ENCODE measurements around the gene PRPF18.

Gene PRPF18

DNA sequence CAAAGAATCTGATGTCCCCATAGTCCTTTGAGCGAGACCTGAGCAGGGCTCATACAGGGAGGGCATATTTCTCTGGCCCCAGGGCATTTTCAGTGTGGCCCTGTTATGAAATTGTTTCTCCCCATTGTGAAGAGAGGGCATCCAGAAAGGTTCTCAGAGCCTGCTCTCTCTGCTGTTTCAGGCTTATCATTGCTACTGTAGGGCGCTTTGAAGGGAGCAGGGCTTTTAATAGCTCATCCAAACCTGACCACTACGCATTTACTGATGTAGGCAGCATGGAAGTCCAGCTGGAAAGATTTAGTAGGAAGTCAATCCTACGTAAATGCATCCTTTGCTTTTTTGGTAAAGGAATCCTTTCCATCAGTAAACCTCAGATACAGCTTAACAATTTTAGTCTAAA lies 68.1 kb downstream of the PRPF18 start:
- H3K4me1 ChIP-seq (ENCODE audit: control insufficient read depth, insufficient read depth, low read length, unreplicated experiment), result no peaks in the 10 kb centered on the region
- H3K27me3 ChIP-seq (ENCODE audit: insufficient read depth, low read length), result no peaks in the 10 kb centered on the region
- no peak overlapping the region for H3K27ac ChIP-seq (ENCODE audit: low read depth, low read length)
- no peaks in the 10 kb centered on the region for H3K79me2 ChIP-seq (ENCODE audit: control insufficient read depth, insufficient read depth, low read length, unreplicated experiment)
- H3K36me3 ChIP-seq (ENCODE audit: insufficient read depth, low read length), result peaks cover 11% of the 10 kb centered on the region
- H3K4me3 ChIP-seq (ENCODE audit: low read depth, low read length), result no peak overlapping the region
- H2AFZ ChIP-seq (ENCODE audit: low read length, unreplicated experiment), result no peak overlapping the region

DNA sequence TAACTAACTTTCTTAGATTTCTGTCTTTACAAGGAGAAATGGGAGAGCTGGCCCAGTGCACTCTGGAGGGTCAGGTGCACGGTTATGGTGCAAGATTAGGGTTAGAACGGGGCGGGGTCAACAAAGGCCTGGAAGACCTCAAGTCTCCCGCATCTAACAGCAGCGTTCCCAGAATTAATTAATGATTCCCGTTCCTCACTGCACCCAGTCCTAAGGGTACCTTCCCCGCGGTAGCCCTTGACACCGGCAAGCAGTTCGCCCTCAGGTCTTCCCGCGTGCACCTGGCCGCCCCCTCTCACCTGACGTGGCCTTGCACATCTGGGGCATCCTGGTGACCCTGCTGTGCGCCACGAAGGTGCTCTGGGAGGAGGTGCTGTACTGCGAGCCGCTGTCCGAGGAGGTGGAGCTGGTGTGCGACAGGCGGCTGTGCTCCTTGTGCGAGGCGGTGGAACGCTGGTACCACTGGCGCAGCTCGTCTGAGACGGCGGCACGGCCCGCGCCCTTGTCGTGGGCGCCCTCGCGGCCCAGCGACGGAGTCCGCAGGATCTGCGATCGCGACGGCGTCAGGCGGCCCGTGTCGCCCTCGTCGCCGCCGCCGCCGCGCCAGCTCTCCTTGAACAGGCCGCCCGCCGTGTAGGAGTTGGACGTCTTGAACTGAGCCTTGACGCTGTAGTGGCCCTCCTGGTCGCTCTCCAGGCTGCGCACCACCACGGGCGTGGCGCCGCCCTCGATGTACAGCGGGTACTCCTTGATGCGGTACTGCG lies 69.8 kb downstream of the PRPF18 start:
- peaks cover 10% of the 10 kb centered on the region for H3K4me1 ChIP-seq (ENCODE audit: control insufficient read depth, insufficient read depth, low read length, unreplicated experiment)
- peaks cover 9% of the 10 kb centered on the region for H3K36me3 ChIP-seq (ENCODE audit: insufficient read depth, low read length)
- H3K79me2 ChIP-seq (ENCODE audit: control insufficient read depth, insufficient read depth, low read length, unreplicated experiment), result no peaks in the 10 kb centered on the region
- H3K4me3 ChIP-seq (ENCODE audit: low read depth, low read length), result no peak overlapping the region
- no peaks in the 10 kb centered on the region for H3K27me3 ChIP-seq (ENCODE audit: insufficient read depth, low read length)
- no peak overlapping the region for H3K27ac ChIP-seq (ENCODE audit: low read depth, low read length)
- no peak overlapping the region for H2AFZ ChIP-seq (ENCODE audit: low read length, unreplicated experiment)

DNA sequence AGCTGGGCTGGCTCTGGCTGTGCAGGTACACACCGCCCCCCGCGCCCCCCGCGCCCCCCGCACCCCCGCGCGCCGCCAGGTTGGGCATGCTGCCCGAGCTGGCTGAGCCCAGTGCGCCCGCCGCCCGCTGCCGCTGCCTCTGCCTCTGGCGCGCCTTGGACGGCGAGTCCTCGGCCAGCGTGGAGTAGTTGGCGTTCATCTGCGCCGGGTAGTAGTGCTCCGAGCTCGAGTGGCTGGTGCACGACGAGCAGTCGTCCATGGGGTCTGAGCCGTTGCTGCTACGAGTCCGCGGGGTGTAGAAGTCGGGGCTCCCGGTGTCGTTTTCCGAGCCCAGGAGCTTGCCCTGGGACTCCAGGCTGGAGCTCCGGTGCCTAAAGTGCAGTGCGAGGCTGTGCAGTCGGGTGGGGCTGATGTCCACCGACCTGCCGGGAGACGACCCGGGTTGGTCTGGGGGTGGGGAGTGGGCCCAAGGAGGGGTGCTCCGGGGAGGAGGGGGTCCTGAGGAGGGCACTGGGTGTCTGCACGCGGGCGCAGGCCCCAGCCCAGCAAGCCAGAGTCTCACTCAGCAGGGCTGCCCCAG lies 70.4 kb downstream of the PRPF18 start:
- H3K79me2 ChIP-seq (ENCODE audit: control insufficient read depth, insufficient read depth, low read length, unreplicated experiment), result no peaks in the 10 kb centered on the region
- H3K27me3 ChIP-seq (ENCODE audit: insufficient read depth, low read length), result no peaks in the 10 kb centered on the region
- no peak overlapping the region for H3K4me3 ChIP-seq (ENCODE audit: low read depth, low read length)
- no peak overlapping the region for H3K27ac ChIP-seq (ENCODE audit: low read depth, low read length)
- H2AFZ ChIP-seq (ENCODE audit: low read length, unreplicated experiment), result no peak overlapping the region
- peaks cover 10% of the 10 kb centered on the region for H3K4me1 ChIP-seq (ENCODE audit: control insufficient read depth, insufficient read depth, low read length, unreplicated experiment)
- H3K36me3 ChIP-seq (ENCODE audit: insufficient read depth, low read length), result peaks cover 6% of the 10 kb centered on the region

DNA sequence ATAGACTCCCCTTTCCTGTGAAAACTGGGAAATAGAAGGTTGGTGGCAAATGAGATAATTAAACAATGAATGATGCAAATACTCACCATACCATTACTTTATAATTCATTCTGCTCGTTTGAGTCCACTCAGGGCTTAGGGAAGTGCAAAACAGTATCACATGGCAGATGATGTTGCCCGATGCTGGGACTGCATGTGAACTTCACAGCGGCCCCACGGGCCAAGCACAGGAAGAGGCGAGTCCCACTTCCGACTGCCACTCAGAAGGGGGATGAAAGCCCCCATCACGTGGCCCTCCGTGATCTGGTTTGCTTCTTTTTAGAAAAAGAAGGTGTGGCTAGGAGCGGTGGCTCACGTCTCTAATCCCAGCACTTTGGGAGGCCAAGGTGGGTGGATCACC lies 71.5 kb downstream of the PRPF18 start:
- Histone ChIP-seq H3K4me1 (ENCODE audit: control insufficient read depth, insufficient read depth, low read length, unreplicated experiment) (peaks cover 10% of the 10 kb centered on the region), H2AFZ (ENCODE audit: low read length, unreplicated experiment) (no peak overlapping the region), H3K36me3 (ENCODE audit: insufficient read depth, low read length) (peaks cover 6% of the 10 kb centered on the region), H3K4me3 (ENCODE audit: low read depth, low read length) (no peak overlapping the region), H3K27me3 (ENCODE audit: insufficient read depth, low read length) (no peaks in the 10 kb centered on the region), H3K27ac (ENCODE audit: low read depth, low read length) (no peak overlapping the region), H3K79me2 (ENCODE audit: control insufficient read depth, insufficient read depth, low read length, unreplicated experiment) (no peaks in the 10 kb centered on the region)

DNA sequence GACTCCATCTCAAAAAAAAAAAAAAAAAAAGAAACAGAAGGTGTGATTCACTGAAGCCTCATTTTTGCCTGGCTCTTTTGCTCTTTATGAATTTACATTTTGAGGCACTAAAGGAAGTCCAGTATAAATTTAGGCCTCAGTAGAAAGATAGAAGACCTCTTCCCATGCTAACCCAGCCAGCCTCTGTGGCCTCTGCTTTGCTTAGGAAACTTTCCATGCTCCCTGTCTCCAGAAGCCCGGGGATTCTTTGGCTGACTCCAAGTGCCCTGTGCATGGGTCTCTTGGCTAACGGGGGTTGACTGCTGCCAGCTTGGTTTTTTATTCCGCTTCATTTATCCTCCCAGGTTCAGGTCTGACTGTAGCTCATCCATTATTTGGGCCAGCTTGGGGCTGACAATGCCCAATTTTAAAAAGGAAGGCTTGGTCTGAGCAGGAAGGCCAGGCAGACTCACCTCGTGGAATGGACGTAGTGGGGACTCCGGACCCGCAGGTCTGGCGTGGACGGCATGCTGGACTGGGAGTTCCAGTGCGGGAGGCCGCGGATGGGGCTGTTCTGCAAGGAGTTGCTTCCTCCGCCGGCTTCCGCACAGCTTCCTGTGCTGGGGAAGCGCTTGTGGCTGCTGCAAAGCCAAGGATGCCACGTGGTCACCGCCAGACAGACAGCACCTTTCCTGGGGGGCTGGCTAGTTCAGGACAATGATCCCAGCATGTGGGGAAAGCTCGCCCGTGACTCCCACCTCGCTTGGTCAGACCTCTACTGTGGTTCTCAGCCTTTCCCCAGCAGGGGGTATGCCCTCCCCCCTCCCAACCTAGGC lies 72.3 kb downstream of the PRPF18 start:
- no peak overlapping the region for H2AFZ ChIP-seq (ENCODE audit: low read length, unreplicated experiment)
- H3K27ac ChIP-seq (ENCODE audit: low read depth, low read length), result no peak overlapping the region
- no peaks in the 10 kb centered on the region for H3K79me2 ChIP-seq (ENCODE audit: control insufficient read depth, insufficient read depth, low read length, unreplicated experiment)
- H3K36me3 ChIP-seq (ENCODE audit: insufficient read depth, low read length), result peaks cover 6% of the 10 kb centered on the region
- H3K4me1 ChIP-seq (ENCODE audit: control insufficient read depth, insufficient read depth, low read length, unreplicated experiment), result peaks cover 10% of the 10 kb centered on the region
- H3K4me3 ChIP-seq (ENCODE audit: low read depth, low read length), result no peak overlapping the region
- H3K27me3 ChIP-seq (ENCODE audit: insufficient read depth, low read length), result no peaks in the 10 kb centered on the region

DNA sequence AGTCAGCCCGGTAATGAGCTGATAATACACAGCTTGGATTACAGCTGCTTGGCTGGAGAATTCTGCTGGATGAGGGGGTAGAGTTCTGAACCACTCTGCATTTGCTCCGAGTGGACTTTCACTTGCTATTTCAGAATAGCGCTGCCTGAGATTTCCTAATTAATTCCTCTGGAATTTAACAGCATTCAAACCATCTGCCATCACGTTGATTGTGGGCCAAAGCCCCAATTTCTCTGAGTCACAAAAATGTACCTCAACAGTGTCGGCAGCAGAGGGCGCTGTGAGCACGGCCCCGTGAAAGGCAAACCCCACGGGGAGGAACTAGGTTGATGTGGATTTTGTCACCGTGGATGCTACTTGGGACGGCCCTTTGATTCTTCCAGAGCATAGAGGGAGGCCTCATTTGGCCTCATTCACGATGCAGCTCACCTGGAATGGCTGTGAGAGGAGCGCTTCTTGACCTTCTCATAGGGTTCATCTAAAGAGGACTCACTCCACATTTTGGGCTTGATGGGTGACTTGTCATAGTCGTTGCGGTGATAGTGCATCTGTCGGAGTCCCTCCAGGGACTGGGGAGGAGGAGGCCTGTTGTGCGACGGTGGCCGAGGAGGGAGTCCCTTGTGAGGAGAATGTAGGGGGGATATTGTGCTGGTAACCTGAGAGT lies 73.3 kb downstream of the PRPF18 start:
- Histone ChIP-seq H2AFZ (ENCODE audit: low read length, unreplicated experiment) (no peak overlapping the region), H3K36me3 (ENCODE audit: insufficient read depth, low read length) (peaks cover 6% of the 10 kb centered on the region), H3K27ac (ENCODE audit: low read depth, low read length) (no peak overlapping the region), H3K79me2 (ENCODE audit: control insufficient read depth, insufficient read depth, low read length, unreplicated experiment) (no peaks in the 10 kb centered on the region), H3K4me1 (ENCODE audit: control insufficient read depth, insufficient read depth, low read length, unreplicated experiment) (peaks cover 10% of the 10 kb centered on the region), H3K4me3 (ENCODE audit: low read depth, low read length) (no peak overlapping the region), H3K27me3 (ENCODE audit: insufficient read depth, low read length) (no peaks in the 10 kb centered on the region)

DNA sequence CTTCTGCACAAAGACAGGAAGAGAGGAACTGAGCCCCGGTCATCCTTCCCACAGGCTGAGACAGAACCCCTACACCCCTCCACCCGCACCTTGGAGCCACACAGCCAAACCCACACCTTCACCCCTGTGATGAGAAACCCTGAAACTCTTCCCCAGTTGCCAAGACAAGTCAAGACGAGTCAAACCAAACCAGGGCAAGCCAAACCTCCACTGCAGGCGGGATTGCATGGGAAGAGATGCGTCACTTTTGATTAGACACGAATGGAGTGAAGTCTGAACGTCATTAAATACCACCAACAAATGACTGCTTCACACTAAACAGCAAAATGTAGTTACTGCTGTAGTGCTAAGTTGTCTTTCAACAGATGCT lies 73.8 kb downstream of the PRPF18 start:
- no peak overlapping the region for H3K4me3 ChIP-seq (ENCODE audit: low read depth, low read length)
- no peak overlapping the region for H2AFZ ChIP-seq (ENCODE audit: low read length, unreplicated experiment)
- H3K27ac ChIP-seq (ENCODE audit: low read depth, low read length), result no peak overlapping the region
- peaks cover 12% of the 10 kb centered on the region for H3K4me1 ChIP-seq (ENCODE audit: control insufficient read depth, insufficient read depth, low read length, unreplicated experiment)
- peaks cover 9% of the 10 kb centered on the region for H3K36me3 ChIP-seq (ENCODE audit: insufficient read depth, low read length)
- no peaks in the 10 kb centered on the region for H3K79me2 ChIP-seq (ENCODE audit: control insufficient read depth, insufficient read depth, low read length, unreplicated experiment)
- no peaks in the 10 kb centered on the region for H3K27me3 ChIP-seq (ENCODE audit: insufficient read depth, low read length)

DNA sequence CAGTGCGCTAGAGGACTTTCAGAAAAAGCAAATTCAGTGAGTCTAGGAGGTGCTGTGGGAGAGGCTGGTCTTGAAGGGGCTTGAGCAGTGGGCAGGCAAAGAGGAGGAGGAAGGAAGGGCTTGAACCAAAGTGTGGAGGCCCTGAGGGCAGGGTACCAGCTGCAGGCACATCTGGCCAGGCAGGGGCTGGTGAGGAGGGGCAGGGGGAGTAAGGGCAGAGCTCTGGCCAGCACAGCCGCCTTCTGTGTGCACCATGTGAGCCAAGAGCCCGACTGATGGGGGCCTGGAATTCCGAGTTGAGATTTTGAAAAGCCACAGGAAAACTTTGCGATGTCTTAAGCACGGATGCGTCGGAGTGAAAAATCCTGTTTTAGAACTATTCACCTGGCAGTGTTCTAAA lies 74.5 kb downstream of the PRPF18 start:
- Histone ChIP-seq H3K4me1 (ENCODE audit: control insufficient read depth, insufficient read depth, low read length, unreplicated experiment) (peaks cover 14% of the 10 kb centered on the region), H2AFZ (ENCODE audit: low read length, unreplicated experiment) (no peak overlapping the region), H3K79me2 (ENCODE audit: control insufficient read depth, insufficient read depth, low read length, unreplicated experiment) (no peaks in the 10 kb centered on the region), H3K4me3 (ENCODE audit: low read depth, low read length) (no peak overlapping the region), H3K36me3 (ENCODE audit: insufficient read depth, low read length) (peaks cover 10% of the 10 kb centered on the region), H3K27ac (ENCODE audit: low read depth, low read length) (no peak overlapping the region), H3K27me3 (ENCODE audit: insufficient read depth, low read length) (no peaks in the 10 kb centered on the region)

DNA sequence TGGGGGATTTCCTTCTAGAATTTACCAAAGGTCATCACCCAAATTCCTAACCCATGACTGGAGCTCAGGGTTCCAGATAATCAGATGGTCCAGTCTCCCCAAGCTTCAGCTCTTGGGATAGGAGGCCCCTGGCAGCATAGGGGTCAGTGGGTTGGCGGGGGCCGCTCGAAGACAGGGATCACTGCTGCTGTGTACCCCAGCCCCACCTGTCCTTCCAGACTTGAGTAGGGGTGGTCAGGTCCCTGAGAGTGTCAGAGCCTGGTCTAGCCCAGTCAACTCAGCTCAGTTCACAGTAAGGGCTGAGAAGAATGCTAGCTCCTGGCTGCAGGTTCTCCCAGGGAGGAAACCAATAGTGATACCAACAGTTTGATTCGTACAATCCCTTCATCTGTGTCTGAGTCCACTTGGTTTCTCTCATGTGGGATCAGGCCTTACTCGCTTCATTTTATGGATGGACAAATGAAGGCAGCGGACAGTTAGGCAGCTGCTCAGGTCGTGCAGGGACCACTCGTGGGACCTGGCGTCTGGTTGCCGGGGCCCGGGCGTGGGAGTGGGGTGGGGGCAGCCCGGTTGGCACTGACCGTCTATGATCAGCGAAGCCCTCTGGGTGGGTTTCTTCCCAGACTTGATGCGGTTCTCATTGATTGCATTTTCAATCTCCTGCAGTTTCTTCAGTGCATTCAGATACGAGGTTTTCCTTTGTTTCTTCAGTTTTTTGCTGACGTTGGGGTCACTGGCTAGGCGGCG lies 78.9 kb downstream of the PRPF18 start:
- Histone ChIP-seq H3K27me3 (ENCODE audit: insufficient read depth, low read length) (no peaks in the 10 kb centered on the region), H3K4me1 (ENCODE audit: control insufficient read depth, insufficient read depth, low read length, unreplicated experiment) (peaks cover 7% of the 10 kb centered on the region), H2AFZ (ENCODE audit: low read length, unreplicated experiment) (no peak overlapping the region), H3K4me3 (ENCODE audit: low read depth, low read length) (no peak overlapping the region), H3K36me3 (ENCODE audit: insufficient read depth, low read length) (peaks cover 18% of the 10 kb centered on the region; the same call in 1 of the 2 replicates), H3K27ac (ENCODE audit: low read depth, low read length) (no peak overlapping the region), H3K79me2 (ENCODE audit: control insufficient read depth, insufficient read depth, low read length, unreplicated experiment) (no peaks in the 10 kb centered on the region)

DNA sequence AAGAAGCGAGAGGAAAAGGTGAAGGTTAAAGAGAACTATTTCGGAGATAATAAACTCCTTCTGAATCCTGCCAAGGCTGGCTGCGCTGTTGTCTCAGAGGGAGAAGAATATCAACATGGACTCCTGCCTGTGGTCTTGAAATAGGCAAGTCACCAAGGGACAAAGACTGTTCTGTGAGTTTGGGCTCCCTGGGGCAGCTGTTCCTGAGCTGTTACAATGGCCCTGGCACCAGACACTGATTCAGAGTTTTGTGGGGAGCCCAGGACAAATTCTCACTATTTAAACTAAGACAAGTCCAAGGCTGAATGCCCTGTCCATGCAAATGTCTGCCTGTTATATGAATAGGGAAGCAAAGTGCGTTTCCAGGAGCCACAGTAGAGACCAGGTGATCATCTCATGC lies 81.4 kb downstream of the PRPF18 start:
- Histone ChIP-seq H3K36me3 (ENCODE audit: insufficient read depth, low read length) (peaks cover 21% of the 10 kb centered on the region; the same call in 1 of the 2 replicates), H2AFZ (ENCODE audit: low read length, unreplicated experiment) (no peak overlapping the region), H3K27me3 (ENCODE audit: insufficient read depth, low read length) (no peaks in the 10 kb centered on the region), H3K4me1 (ENCODE audit: control insufficient read depth, insufficient read depth, low read length, unreplicated experiment) (peaks cover 3% of the 10 kb centered on the region), H3K4me3 (ENCODE audit: low read depth, low read length) (no peak overlapping the region), H3K27ac (ENCODE audit: low read depth, low read length) (no peak overlapping the region), H3K79me2 (ENCODE audit: control insufficient read depth, insufficient read depth, low read length, unreplicated experiment) (no peaks in the 10 kb centered on the region)

Data from ACC112 (cell line).